ENCODE results near the gene C8G. TPM values are rescaled to one million over a fixed set of nuclear protein-coding genes. Genes with fewer than 3 reads are reported as not detected.
A peak's percentile ranks its signal among the peaks of the same experiment; 100 is the strongest.

Gene C8G
- total RNA-seq, 1 experiment from 2014 or later: 0.77 TPM

GRCh38 chr9:136942881-136943230 is 2.2 kb upstream of the C8G start:
- H3K4me1 ChIP-seq (ENCODE audit: insufficient read depth, low read length): peaks cover under 1% of the 10 kb centered on the region; the same call in 1 of the 2 replicates
- no peak for DNase-seq
- no peaks in the 10 kb centered on the region for H4K20me1 ChIP-seq (ENCODE audit: low read length)
- ChIA-PET POLR2A (ENCODE audit: unreplicated experiment) (no interaction called here), CTCF (no interaction called here)
- peak overlapping the region; percentile 71 for H3K4me3 ChIP-seq (ENCODE audit: low read length)
- H3K9me3 ChIP-seq (ENCODE audit: low read length): no peaks in the 10 kb centered on the region
- H3F3A ChIP-seq (ENCODE audit: low read length, unreplicated experiment): no peaks in the 10 kb centered on the region
- no peak for ATAC-seq
- TF ChIP-seq EZH2phosphoT487 (IDR thresholded peaks at IDR 0.05; ENCODE audit: borderline replicate concordance, low read length) (no peak), CTCF (conservative IDR thresholded peaks at IDR 0.05; ENCODE audit: low read depth, low read length) (no peak), EZH2 (IDR thresholded peaks at IDR 0.05; ENCODE audit: low read length, unreplicated experiment) (no peak)
- no peaks in the 10 kb centered on the region; the same call in 1 of the 2 replicates for H3K36me3 ChIP-seq (ENCODE audit: low read depth, low read length)
- H3K79me2 ChIP-seq (ENCODE audit: low read length): peaks cover 26% of the 10 kb centered on the region
- BruUV-seq (replicated peaks): no TSS peak
- H2AFZ ChIP-seq (ENCODE audit: low read length): no peak overlapping the region
- intact Hi-C loops (cut with micrococcal nuclease): no loop called here
- H3K27me3 ChIP-seq (ENCODE audit: low read length): no peaks in the 10 kb centered on the region
- H3K9ac ChIP-seq (ENCODE audit: low read length): peak overlapping the region; percentile 83; the same call in 1 of the 2 replicates
- H3K27ac ChIP-seq (ENCODE audit: low read length): no peak overlapping the region
- H3K4me2 ChIP-seq (ENCODE audit: low read length): peak overlapping the region; percentile 98
- no peaks in the 10 kb centered on the region for H3K9me2 ChIP-seq (replicated peaks; ENCODE audit: low read length)

GRCh38 chr9:136943291-136944211 is 1.5 kb upstream of the C8G start:
- Histone ChIP-seq H3K9me3 (ENCODE audit: low read length) (no peaks in the 10 kb centered on the region), H3K27ac (ENCODE audit: low read length) (no peak overlapping the region), H3K9me2 (replicated peaks; ENCODE audit: low read length) (no peaks in the 10 kb centered on the region), H3K9ac (ENCODE audit: low read length) (peak overlapping the region; percentile 83), H3K79me2 (ENCODE audit: low read length) (peaks cover 26% of the 10 kb centered on the region), H3K27me3 (ENCODE audit: low read length) (no peaks in the 10 kb centered on the region), H3K36me3 (ENCODE audit: low read depth, low read length) (no peaks in the 10 kb centered on the region; the same call in 1 of the 2 replicates), H3K4me3 (ENCODE audit: low read length) (peak overlapping the region; percentile 71), H3F3A (ENCODE audit: low read length, unreplicated experiment) (no peaks in the 10 kb centered on the region), H4K20me1 (ENCODE audit: low read length) (no peaks in the 10 kb centered on the region), H3K4me2 (ENCODE audit: low read length) (peak overlapping the region; percentile 98), H2AFZ (ENCODE audit: low read length) (no peak overlapping the region), H3K4me1 (ENCODE audit: insufficient read depth, low read length) (peaks cover 6% of the 10 kb centered on the region; the same call in 1 of the 2 replicates)
- BruUV-seq (replicated peaks): TSS peak; percentile 27
- intact Hi-C loops (cut with micrococcal nuclease): loop anchor here (2.0 kb wide), 1 partner anchor 57 kb away; the partner anchor contains the start of gene TRAF2
- POLR2A ChIA-PET (ENCODE audit: unreplicated experiment): interaction anchor here (0.5 kb wide), 1 partner anchor 49 kb away, joined by 6 read pairs; the partner anchor contains the start of gene PAXX
- DNase-seq (peak; percentile 18), ATAC-seq (peak; percentile 23)
- TF ChIP-seq EZH2phosphoT487 (IDR thresholded peaks at IDR 0.05; ENCODE audit: borderline replicate concordance, low read length): no peak
- TF ChIP-seq CTCF (conservative IDR thresholded peaks at IDR 0.05; ENCODE audit: low read depth, low read length): no peak
- no peak for TF ChIP-seq EZH2 (IDR thresholded peaks at IDR 0.05; ENCODE audit: low read length, unreplicated experiment)
- CTCF ChIA-PET: interaction anchor here (1.1 kb wide), 1 partner anchor 53 kb away, joined by 3 read pairs; the partner anchor contains the start of gene CLIC3

All from PC-3 (cell line).